ENCODE data around the gene ATF2.

ATF2 gene

GRCh38 chr2:175062787-175063585 lies 105.0 kb downstream of the ATF2 start:
- TF ChIP-seq YY1 (IDR thresholded peaks at IDR 0.05; ENCODE audit: insufficient read depth, insufficient read length) (no peak), ZNF274 (IDR thresholded peaks at IDR 0.05; ENCODE audit: low read depth, low read length) (no peak), SUZ12 (IDR thresholded peaks at IDR 0.05; ENCODE audit: extremely low read depth, insufficient read depth, insufficient read length) (no peak)
- peaks cover 14% of the 10 kb centered on the region; the same call in 1 of the 2 replicates for H3K9me3 ChIP-seq (ENCODE audit: insufficient read depth, low read length)
- no peak for DNase-seq (ENCODE audit: low read depth, low spot score)

GRCh38 chr2:175057078-175057685 lies 110.8 kb downstream of the ATF2 start:
- Histone ChIP-seq H3K36me3 (ENCODE audit: insufficient read depth, insufficient read length, low read length) (no peaks in the 10 kb centered on the region), H3K4me1 (ENCODE audit: insufficient read depth, insufficient read length) (peaks cover 4% of the 10 kb centered on the region), H3K27me3 (ENCODE audit: insufficient read depth, insufficient read length) (no peaks in the 10 kb centered on the region), H3K4me3 (ENCODE audit: insufficient read length, low read depth) (no peak overlapping the region), H3K9ac (ENCODE audit: insufficient read length, low read depth) (no peak overlapping the region), H3K9me3 (ENCODE audit: insufficient read depth, low read length) (no peaks in the 10 kb centered on the region)
- TF ChIP-seq ZNF274 (IDR thresholded peaks at IDR 0.05; ENCODE audit: low read depth, low read length) (no peak), SUZ12 (IDR thresholded peaks at IDR 0.05; ENCODE audit: extremely low read depth, insufficient read depth, insufficient read length) (no peak), YY1 (IDR thresholded peaks at IDR 0.05; ENCODE audit: insufficient read depth, insufficient read length) (no peak)
- peak; percentile 36 for DNase-seq (ENCODE audit: low read depth, low spot score)

More at GRCh38 chr2:175062787-175063585, 105.0 kb downstream of the ATF2 start:
- no peak overlapping the region for H3K9ac ChIP-seq (ENCODE audit: insufficient read length, low read depth)
- H3K4me1 ChIP-seq (ENCODE audit: insufficient read depth, insufficient read length): peaks cover 4% of the 10 kb centered on the region
- peaks cover 15% of the 10 kb centered on the region for H3K36me3 ChIP-seq (ENCODE audit: insufficient read depth, insufficient read length, low read length)
- H3K27me3 ChIP-seq (ENCODE audit: insufficient read depth, insufficient read length): no peaks in the 10 kb centered on the region
- no peak overlapping the region for H3K4me3 ChIP-seq (ENCODE audit: insufficient read length, low read depth)

GRCh38 chr2:175055993-175056392 lies 112.0 kb downstream of the ATF2 start:
- TF ChIP-seq YY1 (IDR thresholded peaks at IDR 0.05; ENCODE audit: insufficient read depth, insufficient read length): no peak
- no peak for TF ChIP-seq ZNF274 (IDR thresholded peaks at IDR 0.05; ENCODE audit: low read depth, low read length)
- TF ChIP-seq SUZ12 (IDR thresholded peaks at IDR 0.05; ENCODE audit: extremely low read depth, insufficient read depth, insufficient read length): no peak
- H3K9ac ChIP-seq (ENCODE audit: insufficient read length, low read depth): no peak overlapping the region
- no peaks in the 10 kb centered on the region for H3K27me3 ChIP-seq (ENCODE audit: insufficient read depth, insufficient read length)
- no peak overlapping the region for H3K4me3 ChIP-seq (ENCODE audit: insufficient read length, low read depth)
- H3K9me3 ChIP-seq (ENCODE audit: insufficient read depth, low read length): no peaks in the 10 kb centered on the region
- no peaks in the 10 kb centered on the region for H3K36me3 ChIP-seq (ENCODE audit: insufficient read depth, insufficient read length, low read length)
- no peak for DNase-seq (ENCODE audit: low read depth, low spot score)
- H3K4me1 ChIP-seq (ENCODE audit: insufficient read depth, insufficient read length): peaks cover 4% of the 10 kb centered on the region

- no peak for DNase-seq (ENCODE audit: low read depth, low spot score)
- peaks cover 4% of the 10 kb centered on the region for H3K4me1 ChIP-seq (ENCODE audit: insufficient read depth, insufficient read length)
- no peak overlapping the region for H3K9ac ChIP-seq (ENCODE audit: insufficient read length, low read depth)
- H3K9me3 ChIP-seq (ENCODE audit: insufficient read depth, low read length): no peaks in the 10 kb centered on the region
- no peaks in the 10 kb centered on the region for H3K36me3 ChIP-seq (ENCODE audit: insufficient read depth, insufficient read length, low read length)
- no peak for TF ChIP-seq YY1 (IDR thresholded peaks at IDR 0.05; ENCODE audit: insufficient read depth, insufficient read length)
- no peak for TF ChIP-seq ZNF274 (IDR thresholded peaks at IDR 0.05; ENCODE audit: low read depth, low read length)
- TF ChIP-seq SUZ12 (IDR thresholded peaks at IDR 0.05; ENCODE audit: extremely low read depth, insufficient read depth, insufficient read length): no peak
- no peaks in the 10 kb centered on the region for H3K27me3 ChIP-seq (ENCODE audit: insufficient read depth, insufficient read length)
- no peak overlapping the region for H3K4me3 ChIP-seq (ENCODE audit: insufficient read length, low read depth)
Measured at GRCh38 chr2:175054340-175054739, 113.7 kb downstream of the ATF2 start.

- Histone ChIP-seq H3K9ac (ENCODE audit: insufficient read length, low read depth) (no peak overlapping the region), H3K4me1 (ENCODE audit: insufficient read depth, insufficient read length) (no peaks in the 10 kb centered on the region), H3K27me3 (ENCODE audit: insufficient read depth, insufficient read length) (no peaks in the 10 kb centered on the region), H3K36me3 (ENCODE audit: insufficient read depth, insufficient read length, low read length) (no peaks in the 10 kb centered on the region), H3K4me3 (ENCODE audit: insufficient read length, low read depth) (no peak overlapping the region), H3K9me3 (ENCODE audit: insufficient read depth, low read length) (no peaks in the 10 kb centered on the region)
- TF ChIP-seq SUZ12 (IDR thresholded peaks at IDR 0.05; ENCODE audit: extremely low read depth, insufficient read depth, insufficient read length) (no peak), ZNF274 (IDR thresholded peaks at IDR 0.05; ENCODE audit: low read depth, low read length) (no peak), YY1 (IDR thresholded peaks at IDR 0.05; ENCODE audit: insufficient read depth, insufficient read length) (no peak)
- no peak for DNase-seq (ENCODE audit: low read depth, low spot score)
Measured at GRCh38 chr2:175049661-175050060, 118.3 kb downstream of the ATF2 start.

GRCh38 chr2:175048275-175048674 lies 119.7 kb downstream of the ATF2 start:
- no peak for DNase-seq (ENCODE audit: low read depth, low spot score)
- Histone ChIP-seq H3K9ac (ENCODE audit: insufficient read length, low read depth) (no peak overlapping the region), H3K36me3 (ENCODE audit: insufficient read depth, insufficient read length, low read length) (no peaks in the 10 kb centered on the region), H3K4me3 (ENCODE audit: insufficient read length, low read depth) (no peak overlapping the region), H3K9me3 (ENCODE audit: insufficient read depth, low read length) (no peaks in the 10 kb centered on the region), H3K4me1 (ENCODE audit: insufficient read depth, insufficient read length) (no peaks in the 10 kb centered on the region), H3K27me3 (ENCODE audit: insufficient read depth, insufficient read length) (no peaks in the 10 kb centered on the region)
- TF ChIP-seq YY1 (IDR thresholded peaks at IDR 0.05; ENCODE audit: insufficient read depth, insufficient read length): no peak
- no peak for TF ChIP-seq ZNF274 (IDR thresholded peaks at IDR 0.05; ENCODE audit: low read depth, low read length)
- TF ChIP-seq SUZ12 (IDR thresholded peaks at IDR 0.05; ENCODE audit: extremely low read depth, insufficient read depth, insufficient read length): no peak

- Histone ChIP-seq H3K4me3 (ENCODE audit: insufficient read length, low read depth) (no peak overlapping the region), H3K27me3 (ENCODE audit: insufficient read depth, insufficient read length) (no peaks in the 10 kb centered on the region), H3K9ac (ENCODE audit: insufficient read length, low read depth) (no peak overlapping the region), H3K4me1 (ENCODE audit: insufficient read depth, insufficient read length) (no peaks in the 10 kb centered on the region), H3K9me3 (ENCODE audit: insufficient read depth, low read length) (peaks cover 4% of the 10 kb centered on the region; the same call in 1 of the 2 replicates), H3K36me3 (ENCODE audit: insufficient read depth, insufficient read length, low read length) (no peaks in the 10 kb centered on the region)
- no peak for DNase-seq (ENCODE audit: low read depth, low spot score)
- TF ChIP-seq YY1 (IDR thresholded peaks at IDR 0.05; ENCODE audit: insufficient read depth, insufficient read length) (no peak), SUZ12 (IDR thresholded peaks at IDR 0.05; ENCODE audit: extremely low read depth, insufficient read depth, insufficient read length) (no peak), ZNF274 (IDR thresholded peaks at IDR 0.05; ENCODE audit: low read depth, low read length) (no peak)
Measured at GRCh38 chr2:175039490-175039889, 128.5 kb downstream of the ATF2 start.

All from NT2/D1 (cell line).